Prostate gland (tissue), 2 donors: ENCODE measurements around the gene TMEM176A.

ENCODE experiments used
- CTCF ChIP-seq, 4 experiments: fragments of 200-600 bp in 2 of 4; fragments of 450-650 bp in 2 of 4; sonication (generic) in 2 of 4; IDR thresholded peaks; 1 replicate in 3 of 4; 2 replicates in 1 of 4; pipeline ENCODE4 v1.5.1; 2016 to 2019; ENCODE audit warnings: antibody characterized with exemption in 4 of 4, mild to moderate bottlenecking in 2 of 4, moderate library complexity in 2 of 4
- POLR2A ChIP-seq: fragments of 450-650 bp; IDR thresholded peaks from one replicate; pipeline ENCODE4 v1.6.1; 2016; ENCODE audit warnings: antibody characterized with exemption, mild to moderate bottlenecking
- POLR2AphosphoS5 ChIP-seq: sonication (generic); formaldehyde crosslinking; IDR thresholded peaks from one replicate; pipeline ENCODE4 v1.6.1; 2017; ENCODE audit warnings: antibody characterized with exemption

- TF ChIP-seq POLR2AphosphoS5: no peak
- TF ChIP-seq POLR2A: no peak
- TF ChIP-seq CTCF (IDR thresholded peaks at IDR 0.05): no peak
Observed at GRCh38 chr7:150838965-150839650, 38.5 kb downstream of the TMEM176A start.
